ENCODE data around the gene GRK7.
"Not testable (repeated sequence)": the region's sequence is repeated elsewhere in the genome, so short reads cannot be mapped to it uniquely, and the experiment has no call there.

Gene GRK7

DNA sequence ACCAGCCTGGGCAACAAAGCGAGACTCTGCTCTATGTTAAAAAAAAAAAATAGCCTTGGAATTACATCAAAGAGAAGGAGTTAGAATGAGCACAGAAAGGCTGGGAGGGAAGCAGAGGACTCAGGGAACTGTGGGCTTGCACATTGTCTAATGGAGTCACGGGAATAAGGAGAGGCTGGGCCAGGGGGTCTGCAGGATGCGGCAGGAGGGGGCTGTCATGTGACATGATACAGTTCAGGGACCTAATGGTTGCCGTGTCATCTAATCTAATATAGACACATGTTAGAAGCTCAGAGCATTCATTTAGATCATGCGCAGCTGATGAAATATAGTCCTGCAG lies 32.5 kb downstream of the GRK7 start:
- DNase-seq (ENCODE audit: low spot score), result no peak

GRCh38 chr3:141796081-141796888 lies 33.1 kb downstream of the GRK7 start:
- DNase-seq (ENCODE audit: low spot score), result peak; percentile 68

DNA sequence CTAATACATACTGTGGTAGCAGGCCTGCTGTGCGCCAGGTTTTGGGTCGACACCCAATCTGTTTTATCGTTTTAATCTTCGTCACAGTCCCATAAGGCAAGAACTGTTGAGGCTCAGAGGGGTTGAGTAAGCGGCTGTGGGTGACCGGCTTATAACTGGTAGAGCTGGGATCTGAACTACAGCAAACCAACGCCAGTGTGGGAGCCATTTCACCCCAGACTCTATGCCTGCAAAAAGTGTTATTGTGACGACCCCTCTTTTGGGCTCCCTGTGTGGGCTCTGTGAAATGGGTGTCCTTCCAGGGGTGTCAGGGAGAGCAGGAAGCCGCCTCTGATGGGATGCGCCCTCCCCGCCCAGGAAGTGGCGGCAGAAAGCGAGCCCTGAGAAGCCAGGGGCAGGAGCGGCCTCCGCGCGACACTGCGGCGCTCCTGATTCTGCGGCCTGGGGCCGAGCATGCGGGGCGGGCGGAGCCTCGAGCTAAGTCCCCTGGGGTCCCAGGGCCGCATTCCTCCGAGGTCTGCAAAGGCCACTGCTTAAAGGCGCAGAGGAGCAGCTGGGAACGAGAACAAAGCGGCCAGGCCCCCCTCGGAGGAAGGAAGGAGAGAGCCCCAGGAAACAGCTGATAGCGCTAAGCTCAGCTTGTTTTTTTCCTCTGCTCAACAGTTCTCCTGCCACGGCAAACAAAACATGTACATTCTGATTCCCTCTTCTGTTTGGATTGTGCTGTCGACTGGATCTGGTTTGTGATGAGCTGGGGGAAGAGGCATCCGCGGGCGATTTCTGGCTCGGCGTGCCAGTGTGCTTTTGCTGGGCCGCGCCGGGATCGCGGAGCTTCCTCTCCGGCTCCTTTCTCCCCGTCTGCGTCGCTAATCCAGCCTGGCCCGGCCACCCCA lies 33.9 kb downstream of the GRK7 start:
- DNase-seq (ENCODE audit: low spot score), result peak; percentile 30

DNA sequence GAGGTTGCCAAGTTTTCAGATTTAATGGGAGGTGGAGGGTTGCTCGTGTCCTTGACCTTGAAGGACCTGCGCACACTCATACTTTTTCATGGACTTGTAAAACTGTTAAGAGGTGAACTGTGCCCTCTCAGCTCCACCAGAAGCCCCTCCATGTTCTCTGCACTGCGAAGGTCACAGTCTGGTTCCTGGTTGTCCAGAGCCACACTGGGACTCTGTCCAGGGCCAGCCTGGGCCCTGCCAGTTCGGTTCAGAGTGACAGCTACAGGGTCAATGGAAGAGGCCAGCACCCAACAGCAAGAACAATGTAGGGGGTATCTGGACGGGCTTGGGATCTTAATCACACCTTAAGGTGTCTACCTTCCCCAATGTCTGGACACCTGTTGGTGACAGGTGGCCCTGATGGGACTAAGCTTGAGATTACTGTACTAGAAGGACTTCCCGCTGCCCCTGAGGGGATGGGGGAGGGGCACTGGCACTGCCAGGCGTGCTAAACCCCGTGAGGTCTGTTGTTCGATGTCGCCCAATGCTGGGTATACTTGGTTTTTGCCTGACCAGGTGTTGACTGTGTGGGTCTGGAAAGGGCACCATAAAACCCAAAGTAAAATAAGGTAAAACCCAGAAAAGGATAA lies 34.7 kb downstream of the GRK7 start:
- DNase-seq (ENCODE audit: low spot score), result no peak

DNA sequence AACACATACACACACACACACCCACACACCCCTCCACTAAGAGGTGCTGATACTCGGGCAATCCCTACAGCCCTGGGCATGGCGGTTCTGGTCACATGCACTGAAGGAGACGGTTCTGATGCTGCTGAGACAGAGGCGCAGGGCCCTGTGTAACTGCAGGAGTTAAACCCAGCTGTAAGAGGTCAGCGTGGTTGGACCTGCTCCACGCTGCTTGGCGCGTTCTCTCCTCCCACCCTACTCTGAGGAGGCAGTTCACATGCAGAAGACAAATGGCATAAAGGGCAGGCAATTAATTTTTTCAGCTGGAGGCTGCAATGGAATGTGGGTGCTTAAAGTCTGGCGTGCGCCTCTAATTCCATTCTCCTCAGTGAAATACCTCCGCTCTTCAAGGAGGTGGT lies 35.2 kb downstream of the GRK7 start:
- DNase-seq (ENCODE audit: low spot score), result no peak

DNA sequence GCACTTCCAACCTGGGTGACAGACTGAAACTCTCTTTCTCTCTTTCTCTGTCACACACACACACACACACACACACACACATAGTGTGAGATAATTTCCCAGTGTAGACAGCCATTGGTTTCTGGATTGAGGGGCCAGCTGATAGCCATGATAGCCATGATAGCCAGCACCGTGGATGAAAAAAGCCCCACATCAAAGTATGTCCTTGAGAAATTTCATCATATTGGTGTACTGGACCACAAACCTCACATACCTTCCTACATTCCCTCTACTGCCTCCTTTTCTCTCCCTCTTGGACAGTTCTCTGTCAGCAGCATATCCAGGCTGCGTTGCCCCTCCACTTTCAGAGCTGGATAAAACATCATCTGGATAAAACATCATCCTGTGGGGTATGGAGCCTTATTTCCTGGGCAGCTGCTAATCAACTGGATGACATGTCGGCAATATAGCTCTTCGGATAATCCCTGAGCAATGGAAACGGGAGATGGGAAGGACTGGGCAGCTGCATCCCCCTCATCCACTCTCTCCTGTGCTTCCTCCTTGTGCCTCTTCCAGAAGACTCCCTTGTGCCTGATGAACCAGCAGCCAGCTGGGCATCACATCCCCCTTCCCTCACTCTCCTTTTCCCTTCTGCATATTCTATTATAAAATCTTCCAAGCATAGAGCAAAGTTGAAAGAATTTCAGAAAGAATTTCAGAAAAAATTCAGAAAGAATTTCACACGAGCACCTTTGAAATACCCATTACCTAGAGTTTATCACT lies 39.3 kb downstream of the GRK7 start:
- no peak for DNase-seq (ENCODE audit: low spot score)

GRCh38 chr3:141803538-141803937 lies 40.3 kb downstream of the GRK7 start:
- not testable (repeated sequence) for DNase-seq (ENCODE audit: low spot score)

- DNase-seq (ENCODE audit: low spot score), result no peak
Observed at GRCh38 chr3:141804447-141804777, 41.2 kb downstream of the GRK7 start.

- no peak for DNase-seq (ENCODE audit: low spot score)
Observed at GRCh38 chr3:141804778-141805639, 41.8 kb downstream of the GRK7 start.

DNA sequence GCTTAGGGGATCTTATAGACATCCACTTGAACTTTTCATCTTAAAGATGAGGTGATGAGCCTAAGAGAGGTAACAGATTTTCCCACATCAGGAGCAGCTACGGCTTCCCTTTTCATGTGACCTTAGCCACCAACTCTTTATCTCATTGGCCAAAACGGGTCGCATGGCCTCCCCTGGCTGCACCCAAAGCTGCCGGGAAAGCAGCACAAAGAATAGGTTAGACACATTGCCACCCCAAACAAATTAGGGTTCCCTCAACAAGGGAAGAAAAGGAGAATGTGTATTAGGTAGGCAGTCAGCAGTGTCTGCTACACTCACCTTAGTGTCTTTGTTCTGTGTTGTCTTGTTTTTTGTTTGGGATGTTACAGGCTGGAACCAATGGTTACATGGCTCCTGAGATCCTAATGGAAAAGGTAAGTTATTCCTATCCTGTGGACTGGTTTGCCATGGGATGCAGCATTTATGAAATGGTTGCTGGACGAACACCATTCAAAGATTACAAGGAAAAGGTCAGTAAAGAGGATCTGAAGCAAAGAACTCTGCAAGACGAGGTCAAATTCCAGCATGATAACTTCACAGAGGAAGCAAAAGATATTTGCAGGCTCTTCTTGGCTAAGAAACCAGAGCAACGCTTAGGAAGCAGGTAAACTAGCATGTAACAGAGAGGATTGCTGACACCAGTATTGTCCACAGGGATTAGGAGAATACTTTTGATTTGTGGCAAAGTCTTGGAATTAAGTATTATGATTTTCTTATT lies 44.2 kb downstream of the GRK7 start:
- DNase-seq (ENCODE audit: low spot score), result no peak

DNA sequence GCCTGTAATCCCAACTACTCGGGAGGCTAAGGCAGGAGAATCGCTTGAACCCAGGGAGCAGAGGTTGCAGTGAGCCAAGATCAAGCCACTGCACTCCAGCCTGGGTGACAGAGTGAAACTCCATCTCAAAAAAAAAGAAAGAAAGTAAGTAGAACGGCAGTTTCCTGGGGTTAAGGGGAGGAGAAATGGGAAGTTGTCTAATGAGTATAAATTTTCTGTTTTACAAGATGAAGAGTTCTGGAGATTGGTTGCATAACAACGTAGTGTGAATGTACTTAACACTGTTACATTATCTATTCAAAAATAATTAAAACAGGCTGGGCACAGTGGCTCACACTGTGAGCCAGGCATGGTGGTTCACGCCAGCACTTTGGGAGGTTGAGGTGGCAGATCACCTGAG lies 45.4 kb downstream of the GRK7 start:
- DNase-seq (ENCODE audit: low spot score), result no peak

GRCh38 chr3:141810161-141810560 lies 47.0 kb downstream of the GRK7 start:
- DNase-seq (ENCODE audit: low spot score), result no peak

- no peak for DNase-seq (ENCODE audit: low spot score)
Observed at GRCh38 chr3:141811348-141811747, 48.1 kb downstream of the GRK7 start.

DNA sequence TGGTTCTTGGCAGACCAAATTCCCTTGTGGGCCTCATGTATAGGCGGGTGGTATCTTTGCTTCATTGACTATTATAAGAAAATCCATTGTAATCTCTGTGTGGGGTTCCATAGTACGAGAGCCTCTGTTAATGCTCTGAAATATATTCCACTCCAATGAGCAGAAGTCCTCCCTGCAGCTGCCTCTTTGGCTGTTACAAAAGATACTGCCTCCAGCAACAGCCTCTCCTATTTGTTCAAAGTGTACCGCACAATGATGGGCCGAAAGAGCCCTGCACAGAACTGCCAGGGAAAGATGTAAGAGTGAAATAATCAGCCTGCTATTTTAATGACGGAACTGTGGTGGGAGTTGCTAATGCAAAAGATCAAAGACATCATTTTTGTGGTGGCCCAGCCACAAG lies 48.9 kb downstream of the GRK7 start:
- DNase-seq (ENCODE audit: low spot score), result no peak

GRCh38 chr3:141812586-141812985 lies 49.4 kb downstream of the GRK7 start:
- no peak for DNase-seq (ENCODE audit: low spot score)

Measured in CD4-positive, alpha-beta T cell treated with Interleukin-6 at 100 ng/mL for 8 hours (primary cell).